SU-DHL-6 (cell line): ENCODE measurements around the gene LGR4.
"Not testable (repeated sequence)": the region's sequence is repeated elsewhere in the genome, so short reads cannot be mapped to it uniquely, and the experiment has no call there.

ENCODE experiments used
- H2AFZ ChIP-seq: fragments of 200-600 bp; sonication (generic); 2 replicates; pipeline ENCODE4 v1.6.1; 2014; ENCODE audit warnings: low read depth, mild to moderate bottlenecking, moderate library complexity, mixed read lengths, antibody characterized with exemption, low read length; ENCODE audit not compliant: severe bottlenecking
- H3F3A ChIP-seq: fragments of 200-600 bp; shearing (Covaris generic); 2 replicates; pipeline ENCODE4 v1.6.0; 2016; ENCODE audit warnings: antibody characterized with exemption, mild to moderate bottlenecking; ENCODE audit not compliant: insufficient read depth
- H3K27ac ChIP-seq: fragments of 200-600 bp; sonication (generic); 2 replicates; pipeline ENCODE4 v1.5.1; 2016; ENCODE audit warnings: low read depth, mild to moderate bottlenecking, low read length, moderate library complexity, mixed read lengths
- H3K27me3 ChIP-seq: fragments of 200-600 bp; sonication (generic), shearing (Covaris generic); 2 replicates; pipeline ENCODE4 v1.6.0; 2014; ENCODE audit warnings: mild to moderate bottlenecking, low read length
- H3K36me3 ChIP-seq: fragments of 200-600 bp; sonication (generic); 2 replicates; pipeline ENCODE4 v1.6.1; 2014; ENCODE audit warnings: mild to moderate bottlenecking, low read length, mixed read lengths
- H3K4me2 ChIP-seq: fragments of 300-600, 200-600 bp; shearing (Covaris generic), sonication (generic); 2 replicates; pipeline ENCODE4 v1.6.0; 2014; ENCODE audit warnings: low read length, low read depth, mild to moderate bottlenecking; ENCODE audit not compliant: poor library complexity, severe bottlenecking
- H3K4me3 ChIP-seq: fragments of 200-600 bp; sonication (generic); 2 replicates; pipeline ENCODE4 v1.5.1; 2014; ENCODE audit warnings: antibody characterized with exemption, low read length, mild to moderate bottlenecking, mixed read lengths; ENCODE audit not compliant: insufficient read depth, poor library complexity, severe bottlenecking
- H3K79me2 ChIP-seq: fragments of 200-600 bp; sonication (generic); 2 replicates; pipeline ENCODE4 v1.6.1; 2014; ENCODE audit warnings: mild to moderate bottlenecking, low read length, moderate library complexity; ENCODE audit not compliant: insufficient read depth
- H3K9ac ChIP-seq: fragments of 200-600 bp; sonication (generic); 2 replicates; pipeline ENCODE4 v1.7.0; 2014; ENCODE audit warnings: mild to moderate bottlenecking, low read length
- H3K9me2 ChIP-seq: fragments of 200-600 bp; sonication (generic); replicated peaks from 2 replicates; pipeline ENCODE4 v1.6.1; 2014; ENCODE audit warnings: low read length; ENCODE audit not compliant: insufficient read depth
- H3K9me3 ChIP-seq: fragments of 200-600 bp; sonication (generic); 2 replicates; pipeline ENCODE4 v1.6.1; 2014; ENCODE audit warnings: low read length, mixed read lengths; ENCODE audit not compliant: insufficient read depth
- H4K20me1 ChIP-seq: fragments of 200-600 bp; sonication (generic); 2 replicates; pipeline ENCODE4 v1.6.1; 2014; ENCODE audit warnings: low read depth, mild to moderate bottlenecking, antibody characterized with exemption, low read length, moderate library complexity, mixed read lengths
- CTCF ChIP-seq: fragments of 200-600 bp; sonication (generic); IDR thresholded peaks from one replicate; pipeline ENCODE4 v1.5.1; 2017; ENCODE audit warnings: antibody characterized with exemption, mild to moderate bottlenecking, low read length, moderate library complexity; ENCODE audit not compliant: insufficient read depth, poor library complexity, severe bottlenecking
- EZH2phosphoT487 ChIP-seq: fragments of 200-600 bp; sonication (generic), shearing (Covaris generic); conservative IDR thresholded peaks from 2 replicates; pipeline ENCODE4 v1.6.1; 2018; ENCODE audit warnings: mild to moderate bottlenecking, antibody characterized with exemption, low read length, moderate library complexity, mixed read lengths

Gene LGR4

GRCh38 chr11:27339941-27340340 lies 132.6 kb downstream of the LGR4 start:
- H3K27me3 ChIP-seq, result no peaks in the 10 kb centered on the region
- H3K36me3 ChIP-seq, result peaks cover 6% of the 10 kb centered on the region; the same call in 1 of the 2 replicates
- no peak overlapping the region for H3K9ac ChIP-seq
- no peaks in the 10 kb centered on the region for H3K9me2 ChIP-seq
- H2AFZ ChIP-seq, result no peak overlapping the region
- TF ChIP-seq CTCF, result no peak
- no peak for TF ChIP-seq EZH2phosphoT487
- H3K27ac ChIP-seq, result no peak overlapping the region
- H3K79me2 ChIP-seq, result no peaks in the 10 kb centered on the region
- no peaks in the 10 kb centered on the region for H3F3A ChIP-seq
- H3K9me3 ChIP-seq, result no peaks in the 10 kb centered on the region
- no peak overlapping the region for H3K4me2 ChIP-seq
- no peak overlapping the region for H3K4me3 ChIP-seq
- H4K20me1 ChIP-seq, result no peaks in the 10 kb centered on the region

- not testable (repeated sequence) for H3K27ac ChIP-seq, H3F3A ChIP-seq, H3K36me3 ChIP-seq, H4K20me1 ChIP-seq, H2AFZ ChIP-seq, H3K9me3 ChIP-seq, H3K9ac ChIP-seq, H3K4me3 ChIP-seq, H3K79me2 ChIP-seq, H3K9me2 ChIP-seq, H3K4me2 ChIP-seq, H3K27me3 ChIP-seq
Observed at GRCh38 chr11:27334764-27335163, 137.8 kb downstream of the LGR4 start.

- no peaks in the 10 kb centered on the region for H3K9me3 ChIP-seq
- TF ChIP-seq CTCF (no peak), EZH2phosphoT487 (no peak)
- no peaks in the 10 kb centered on the region for H3F3A ChIP-seq
- no peaks in the 10 kb centered on the region for H3K79me2 ChIP-seq
- H4K20me1 ChIP-seq, result no peaks in the 10 kb centered on the region
- H3K9me2 ChIP-seq, result no peaks in the 10 kb centered on the region
- no peak overlapping the region for H2AFZ ChIP-seq
- H3K27me3 ChIP-seq, result no peaks in the 10 kb centered on the region
- no peaks in the 10 kb centered on the region for H3K36me3 ChIP-seq
- no peak overlapping the region for H3K4me2 ChIP-seq
- H3K9ac ChIP-seq, result no peak overlapping the region
- H3K4me3 ChIP-seq, result no peak overlapping the region
- H3K27ac ChIP-seq, result no peak overlapping the region
Observed at GRCh38 chr11:27331981-27332380, 140.6 kb downstream of the LGR4 start.

GRCh38 chr11:27330633-27331270 lies 141.8 kb downstream of the LGR4 start:
- no peak overlapping the region for H3K4me3 ChIP-seq
- H3K27me3 ChIP-seq, result no peaks in the 10 kb centered on the region
- no peak overlapping the region for H3K4me2 ChIP-seq
- TF ChIP-seq EZH2phosphoT487, result no peak
- TF ChIP-seq CTCF, result no peak
- no peaks in the 10 kb centered on the region for H4K20me1 ChIP-seq
- no peak overlapping the region for H3K27ac ChIP-seq
- H3K79me2 ChIP-seq, result no peaks in the 10 kb centered on the region
- no peaks in the 10 kb centered on the region for H3K9me2 ChIP-seq
- H2AFZ ChIP-seq, result no peak overlapping the region
- H3K9ac ChIP-seq, result no peak overlapping the region
- no peaks in the 10 kb centered on the region for H3K9me3 ChIP-seq
- H3F3A ChIP-seq, result no peaks in the 10 kb centered on the region
- no peaks in the 10 kb centered on the region for H3K36me3 ChIP-seq
